Measurements from ENCODE around the gene FYN. TPM values are rescaled to one million over a fixed set of nuclear protein-coding genes. Genes with fewer than 3 reads are reported as not detected.

Gene FYN
- total and polyA plus RNA-seq, 2 of the 8 experiments (the other 6 are each of a cell fraction or from before 2014, with no cell fraction given): 46.8 to 97.2 TPM

- TF ChIP-seq PHF8 (conservative IDR thresholded peaks at IDR 0.05; ENCODE audit: low read depth, low read length) (no peak), JUND (IDR thresholded peaks at IDR 0.05; ENCODE audit: low read length) (no peak), KDM1A (IDR thresholded peaks at IDR 0.05; ENCODE audit: borderline replicate concordance, low read length) (no peak), SIRT6 (IDR thresholded peaks at IDR 0.05; ENCODE audit: low read length) (no peak), MAX (IDR thresholded peaks at IDR 0.05) (no peak), SUZ12 (IDR thresholded peaks at IDR 0.05; ENCODE audit: low read length) (no peak), BRCA1 (IDR thresholded peaks at IDR 0.05; ENCODE audit: low read depth, low read length) (no peak), CTCF (IDR thresholded peaks at IDR 0.05; ENCODE audit: control extremely low read depth in 1 of 3, insufficient read depth in 1 of 3, low read depth in 1 of 3, low read length in 3 of 3) (no peak)
Measured at GRCh38 chr6:111849298-111849697, 24.0 kb downstream of the FYN start (continued).
